Measurements from ENCODE around the gene H2BW2.
"Not testable (repeated sequence)": the region's sequence is repeated elsewhere in the genome, so short reads cannot be mapped to it uniquely, and the experiment has no call there.

H2BW2 gene

DNA sequence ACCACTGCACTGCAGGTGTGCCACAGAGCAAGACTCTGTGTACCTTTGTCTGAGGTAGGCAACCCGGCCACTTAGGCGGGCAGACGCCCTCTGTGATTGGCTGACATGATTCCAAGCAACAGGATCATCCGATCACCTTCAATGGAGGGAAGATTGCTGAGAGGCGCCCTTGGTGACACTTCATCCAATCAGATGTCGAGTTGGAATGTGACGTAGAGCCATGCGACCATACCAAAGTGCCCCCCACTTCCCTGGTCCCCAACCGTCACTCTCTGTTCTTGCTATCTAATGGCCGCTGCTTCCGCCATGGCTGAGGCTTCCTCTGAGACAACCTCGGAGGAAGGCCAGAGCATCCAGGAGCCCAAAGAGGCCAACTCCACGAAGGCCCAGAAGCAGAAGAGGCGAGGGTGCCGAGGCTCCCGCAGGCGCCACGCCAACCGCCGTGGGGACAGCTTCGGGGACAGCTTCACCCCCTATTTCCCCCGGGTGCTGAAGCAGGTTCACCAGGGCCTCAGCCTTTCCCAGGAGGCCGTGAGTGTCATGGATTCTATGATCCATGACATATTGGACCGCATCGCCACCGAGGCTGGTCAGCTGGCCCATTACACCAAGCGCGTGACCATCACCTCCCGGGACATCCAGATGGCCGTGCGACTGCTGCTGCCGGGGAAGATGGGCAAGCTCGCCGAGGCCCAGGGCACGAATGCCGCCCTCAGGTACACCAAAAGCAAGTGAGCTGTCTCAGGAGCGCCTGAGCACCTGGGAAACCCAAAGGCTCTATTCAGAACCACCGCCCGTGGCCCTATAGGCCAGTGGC, at the start of gene H2BW2:
Gene H2BW2, plus strand, starts transcription at position 268 of the 817 bp plus-strand sequence. Its CDS starts 39 bp downstream, at position 307.
- no peak for DNase-seq (ENCODE audit: low spot score)

- no peak for DNase-seq (ENCODE audit: low spot score)
Observed at GRCh38 chrX:103999234-103999633, 40.5 kb upstream of the H2BW2 start.

DNA sequence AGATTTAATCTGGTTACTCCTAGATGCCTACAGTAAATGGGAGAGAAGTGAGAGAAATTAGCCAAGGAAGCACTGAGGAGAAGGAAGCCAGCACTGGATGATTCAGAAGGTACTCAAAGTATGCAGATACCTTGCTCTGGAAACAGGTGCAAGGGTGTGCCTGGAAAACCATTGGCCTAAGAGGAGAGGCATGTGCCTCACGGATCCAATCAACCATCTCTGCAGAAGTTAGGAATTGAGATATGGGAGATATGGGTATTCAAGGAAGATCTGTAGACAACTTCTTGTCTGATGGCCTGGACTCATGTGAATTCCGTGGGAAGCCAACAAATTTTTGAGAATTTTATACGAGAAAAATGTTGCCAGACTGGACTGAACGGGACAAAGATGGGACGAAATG, 30.9 kb upstream of the H2BW2 start:
- DNase-seq (ENCODE audit: low spot score) = no peak

- no peak for DNase-seq (ENCODE audit: low spot score)
Observed at GRCh38 chrX:104013158-104013557, 26.6 kb upstream of the H2BW2 start.

- DNase-seq (ENCODE audit: low spot score) = no peak
Observed at GRCh38 chrX:104013606-104014005, 26.1 kb upstream of the H2BW2 start, which contains the start of gene H2BW1. H2BW1 (minus strand) TSS chrX:104013708; CDS start chrX:104013576, 132 bp downstream.

DNA sequence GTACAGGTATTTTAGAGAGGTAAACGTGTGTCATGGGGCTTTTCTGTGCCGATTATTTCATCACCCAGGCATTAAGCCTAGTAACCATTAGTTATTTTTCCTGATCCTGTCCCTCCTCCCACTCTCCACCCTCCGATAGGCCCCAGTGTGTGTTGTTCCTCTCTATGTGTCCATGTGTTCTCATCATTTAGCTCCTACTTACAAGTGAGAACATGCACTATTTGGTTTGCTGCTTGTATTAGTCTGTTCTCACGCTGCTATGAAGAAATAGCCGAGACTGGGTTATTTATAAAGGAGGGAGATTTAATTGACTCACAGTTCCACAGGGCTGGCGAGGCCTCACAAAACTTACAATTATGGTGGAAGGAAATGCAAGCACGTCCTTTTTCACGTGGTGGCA, 24.2 kb upstream of the H2BW2 start:
- DNase-seq (ENCODE audit: low spot score) = not testable (repeated sequence)

DNA sequence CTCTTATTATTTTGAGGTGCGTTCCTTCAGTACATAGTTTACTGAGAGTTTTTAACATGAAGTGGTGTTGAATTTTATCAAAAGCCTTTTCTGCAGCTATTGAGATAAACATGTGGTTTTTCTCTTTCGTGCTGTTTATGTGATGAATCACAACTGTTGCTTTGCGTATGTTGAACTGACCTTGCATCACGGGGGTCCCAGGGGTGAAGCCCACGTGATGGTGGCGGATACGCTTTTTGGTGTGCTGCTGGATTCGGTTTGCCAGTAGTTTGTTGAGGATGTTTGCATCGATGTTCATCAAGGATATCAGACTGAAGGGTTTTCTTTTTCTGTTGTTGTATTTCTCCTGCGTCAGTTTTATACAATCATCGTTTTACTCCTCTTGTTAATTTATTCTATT, 21.6 kb upstream of the H2BW2 start:
- DNase-seq (ENCODE audit: low spot score) = no peak

- no peak for DNase-seq (ENCODE audit: low spot score)
Observed at GRCh38 chrX:104041003-104041402, 1.2 kb downstream of the H2BW2 start.

DNA sequence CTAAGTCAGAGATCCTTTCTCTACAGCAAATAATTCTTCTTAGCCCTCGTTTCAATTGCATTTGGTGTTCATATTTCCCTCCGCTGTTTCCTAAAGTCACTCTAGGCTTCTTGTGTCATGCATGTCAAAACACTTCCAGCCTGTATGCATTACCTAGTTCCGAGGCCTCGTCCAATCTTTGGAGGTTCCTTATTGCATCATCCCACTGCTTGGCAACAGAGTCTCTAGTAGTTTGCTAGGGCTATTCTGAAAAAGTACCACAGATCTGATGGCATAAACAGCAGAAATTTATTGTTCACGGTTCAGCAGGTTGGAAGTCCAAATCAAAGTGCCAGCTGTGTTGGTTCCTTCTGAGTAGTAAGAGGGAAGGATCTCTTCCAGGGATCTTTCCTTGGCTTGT, 5.9 kb downstream of the H2BW2 start:
- no peak for DNase-seq (ENCODE audit: low spot score)

DNA sequence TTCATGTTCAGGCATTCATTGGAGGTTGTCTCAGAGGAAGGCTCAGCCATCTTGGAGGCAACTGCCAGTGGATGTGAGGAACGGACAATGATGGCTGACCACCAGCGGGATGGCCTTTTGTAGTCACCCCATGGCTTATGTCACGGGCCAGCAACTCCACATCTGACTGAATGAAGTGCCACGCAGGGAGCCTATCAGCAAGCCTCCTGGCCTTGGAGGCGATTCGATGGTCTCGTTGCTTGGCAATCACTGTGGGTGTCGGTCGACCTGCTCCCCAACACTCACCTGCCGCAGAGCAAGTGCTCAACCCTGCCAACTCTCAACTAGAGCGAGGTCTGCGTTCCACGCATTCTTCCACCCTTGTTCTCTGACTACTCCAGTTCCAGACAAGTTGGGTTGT, 7.4 kb downstream of the H2BW2 start:
- no peak for DNase-seq (ENCODE audit: low spot score)

- DNase-seq (ENCODE audit: low spot score) = not testable (repeated sequence)
Observed at GRCh38 chrX:104054956-104055355, 15.2 kb downstream of the H2BW2 start.

GRCh38 chrX:104062636-104063035, 22.9 kb downstream of the H2BW2 start:
- DNase-seq (ENCODE audit: low spot score) = not testable (repeated sequence)

DNA sequence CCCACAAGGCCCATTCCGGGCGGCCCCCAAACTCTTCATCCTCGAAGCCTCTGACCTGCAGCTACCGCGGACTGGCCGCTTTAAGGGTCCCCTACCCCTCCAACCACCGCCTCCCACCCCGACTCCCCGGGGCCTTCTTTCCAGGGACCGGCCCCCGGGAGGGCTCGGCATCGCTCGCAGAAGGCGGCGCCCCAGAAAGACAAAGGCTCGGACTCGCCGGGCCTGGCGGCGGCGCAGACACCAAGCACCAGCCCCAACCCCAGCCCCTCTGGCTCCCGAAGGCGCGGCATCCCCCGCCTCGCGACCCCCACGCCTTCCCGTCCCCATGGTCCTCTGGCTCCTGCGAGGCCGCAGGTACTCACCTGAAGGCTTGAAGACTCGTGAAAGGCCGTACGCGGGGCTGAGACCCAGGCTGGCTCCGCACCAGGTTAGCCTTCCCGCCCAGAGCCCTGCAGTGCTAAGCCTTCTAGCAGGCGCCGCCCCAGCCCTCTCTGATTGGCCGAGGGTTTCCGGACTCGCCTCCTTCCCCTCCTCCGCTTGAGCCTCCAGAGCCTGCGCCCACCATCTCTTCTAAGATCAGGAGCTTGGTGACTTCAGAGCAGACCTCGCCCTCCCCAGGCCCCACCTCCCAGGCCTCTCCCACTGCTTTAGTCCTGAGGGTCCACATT, 36.2 kb downstream of the H2BW2 start, which contains the start of gene TMSB15C:
Gene TMSB15C, minus strand, starts transcription at position 459 of the 668 bp plus-strand sequence.
- DNase-seq (ENCODE audit: low spot score) = not testable (repeated sequence)

GRCh38 chrX:104077854-104078253, 38.1 kb downstream of the H2BW2 start:
- DNase-seq (ENCODE audit: low spot score) = not testable (repeated sequence)

DNA sequence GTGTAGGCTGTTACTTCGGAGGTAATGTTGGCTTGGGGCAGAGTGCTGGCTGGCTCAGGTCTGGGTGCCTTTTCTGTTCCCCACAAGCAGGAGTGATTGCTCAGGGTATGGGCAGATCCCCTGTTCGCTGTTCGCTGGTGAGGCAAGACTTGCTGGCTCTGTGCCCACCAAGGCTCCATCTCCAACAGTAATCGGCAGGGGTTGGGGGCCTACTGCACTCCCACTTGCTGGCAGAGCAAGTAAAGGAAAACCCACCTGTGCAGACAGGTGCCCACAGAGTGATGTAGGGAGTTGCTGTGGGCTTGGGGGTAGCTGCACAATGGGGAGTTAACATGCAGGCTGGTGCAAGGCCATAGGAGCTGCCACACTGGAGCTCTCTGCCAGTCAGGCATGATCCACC, 44.3 kb downstream of the H2BW2 start:
- DNase-seq (ENCODE audit: low spot score) = no peak

DNA sequence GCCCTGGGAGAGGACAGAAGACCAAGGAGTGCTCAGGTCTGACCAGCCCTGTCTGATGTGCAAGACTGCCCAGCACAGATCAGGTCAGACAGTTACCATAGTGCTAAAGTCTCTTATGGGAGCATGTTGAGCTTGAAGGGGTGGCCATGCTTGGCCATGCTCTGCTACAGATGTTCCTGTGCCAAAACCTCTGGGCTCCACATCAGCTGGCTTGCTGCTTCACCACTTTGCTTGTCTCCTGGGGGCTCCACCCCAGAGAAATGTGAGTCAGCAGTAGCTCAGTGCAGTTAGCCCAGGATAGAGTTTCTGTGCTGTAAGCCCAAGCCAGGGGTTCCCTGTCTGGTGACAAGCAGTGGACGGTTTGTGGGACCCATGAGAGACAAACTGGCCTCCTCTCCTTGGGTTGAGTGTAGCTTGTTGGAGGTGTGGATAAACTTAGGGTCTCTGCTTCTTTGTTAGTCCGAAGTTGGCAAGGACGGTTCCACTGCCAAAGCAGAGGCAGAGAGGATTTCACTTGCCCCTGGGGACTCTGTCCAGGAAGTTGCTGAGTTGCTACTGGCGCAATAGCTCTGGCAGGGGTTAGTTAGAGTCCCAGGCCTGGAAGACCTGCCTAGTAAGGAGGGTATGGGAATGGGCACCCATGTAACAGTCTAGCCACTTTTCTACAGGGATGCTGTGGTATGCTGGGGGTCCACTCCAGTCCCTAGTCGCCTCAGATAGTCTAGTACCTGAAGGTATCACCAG, 45.0 kb downstream of the H2BW2 start:
- DNase-seq (ENCODE audit: low spot score) = no peak

DNA sequence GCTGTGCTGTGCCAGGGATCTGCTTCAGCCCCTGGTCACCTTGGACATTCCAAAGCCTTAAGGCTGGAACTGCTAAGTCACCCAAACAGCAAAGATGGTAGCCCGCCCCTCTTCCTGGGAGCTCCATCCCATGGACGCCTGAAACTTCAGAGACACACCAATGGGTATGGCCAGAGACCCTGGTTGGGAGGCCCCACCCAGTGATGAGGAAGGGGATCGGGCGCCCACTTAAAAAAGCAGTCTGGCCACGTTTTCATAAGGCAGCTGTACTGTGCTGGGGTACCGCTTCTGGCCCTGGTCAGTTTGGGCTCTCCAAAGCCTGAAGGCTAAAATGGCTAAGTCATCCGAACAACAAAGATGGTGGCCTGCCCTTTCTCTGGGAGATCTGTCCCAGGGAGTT, 45.7 kb downstream of the H2BW2 start:
- DNase-seq (ENCODE audit: low spot score) = no peak

DNA sequence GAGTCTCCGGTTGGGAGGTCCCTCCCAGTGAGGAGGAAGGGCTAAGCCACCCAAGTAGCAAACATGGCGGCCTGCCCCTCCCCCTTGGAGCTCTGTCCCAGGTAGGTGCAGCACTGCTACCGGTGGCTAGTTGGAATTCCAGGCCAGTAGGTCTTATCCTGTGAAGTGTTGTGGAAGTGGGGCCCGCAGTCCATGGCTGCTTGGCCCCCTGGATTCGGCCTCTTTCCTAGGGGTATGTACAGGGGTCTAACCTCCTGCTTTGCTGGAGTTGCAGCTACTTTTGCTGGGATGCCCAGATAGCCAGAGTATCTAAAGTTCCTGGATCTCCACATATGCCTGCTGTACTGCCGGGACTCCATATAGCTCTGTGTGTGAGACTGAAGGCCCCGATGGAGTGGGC, 46.2 kb downstream of the H2BW2 start:
- DNase-seq (ENCODE audit: low spot score) = no peak
